Superior temporal gyrus (tissue), 1 donor: ENCODE results near the gene SMIM14.
"Not testable (repeated sequence)": the region's sequence is repeated elsewhere in the genome, so short reads cannot be mapped to it uniquely, and the experiment has no call there.

Experiments used
- DNase-seq: peaks from one replicate; pipeline ENCODE4 v3.0.0-alpha.2; 2016; ENCODE audit errors: extremely low spot score

The SMIM14 gene

DNA sequence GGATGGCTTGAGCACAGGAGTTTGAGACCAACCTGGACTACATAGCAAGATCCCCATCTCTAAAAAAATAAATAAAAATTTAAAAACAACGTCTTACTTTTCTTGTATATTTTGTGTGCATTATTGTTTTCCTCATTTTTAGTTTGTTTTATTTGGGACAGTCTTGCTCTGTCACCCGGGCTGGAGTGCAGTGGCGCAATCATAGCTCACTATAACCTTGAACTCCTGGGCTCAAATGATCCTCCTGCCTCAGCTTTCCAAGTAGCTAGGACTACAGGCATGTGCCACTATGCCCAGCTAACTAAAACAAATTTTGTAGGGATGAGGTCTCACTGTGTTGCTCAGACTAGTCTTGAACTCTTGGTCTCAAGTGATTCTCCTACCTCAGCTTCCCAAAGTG is 9.5 kb upstream of the SMIM14 start:
- no peak for DNase-seq

DNA sequence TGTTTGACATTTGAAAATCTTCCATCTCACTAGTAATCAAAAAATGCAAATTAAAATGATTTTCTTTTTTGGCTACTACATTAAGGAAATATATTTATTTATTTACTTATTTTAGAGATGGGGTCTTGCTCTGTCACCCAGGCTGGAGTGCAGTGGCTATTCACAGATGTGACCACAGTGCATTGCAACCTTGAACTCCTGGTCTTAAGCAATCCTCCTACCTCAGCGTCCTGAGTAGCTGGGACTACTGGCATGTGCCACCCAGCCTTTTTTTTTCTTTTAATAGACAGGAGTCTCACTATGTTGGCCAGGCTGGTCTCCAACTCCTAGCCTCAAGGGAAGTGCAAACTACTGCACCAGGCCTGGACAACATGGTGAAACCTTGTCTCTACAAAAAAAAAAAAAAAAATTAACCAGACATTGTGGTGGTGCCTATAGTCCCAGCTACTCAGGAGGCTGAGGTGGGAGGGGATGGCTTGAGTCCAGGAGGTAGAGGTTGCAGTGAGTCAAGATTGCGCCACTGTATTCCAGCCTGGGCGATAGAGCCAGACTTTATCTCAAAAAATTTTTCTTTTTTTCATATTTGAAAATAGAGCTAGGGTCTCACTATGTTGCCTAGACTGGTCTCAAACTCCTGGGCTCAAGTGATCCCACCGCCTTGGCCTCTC is 4.4 kb upstream of the SMIM14 start:
- no peak for DNase-seq

DNA sequence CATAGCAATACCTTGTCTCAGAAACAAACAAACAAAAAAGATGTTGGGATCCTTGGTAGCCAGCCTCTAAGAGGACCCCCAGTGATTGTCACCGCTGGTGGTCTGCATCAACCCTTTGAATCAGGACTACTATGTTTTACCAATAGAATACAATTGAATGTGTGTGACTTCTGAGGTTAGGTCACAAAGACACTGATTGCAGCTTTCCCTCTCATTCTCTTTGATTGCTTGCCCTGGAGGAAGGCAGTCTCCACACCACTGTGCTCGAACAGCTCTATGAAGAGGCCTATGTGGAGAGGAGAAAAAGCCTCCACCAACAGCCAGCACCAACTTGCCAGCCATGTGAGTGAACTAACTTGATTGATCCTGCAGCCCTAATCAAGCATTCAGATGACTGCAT is 2.8 kb upstream of the SMIM14 start:
- DNase-seq: no peak

DNA sequence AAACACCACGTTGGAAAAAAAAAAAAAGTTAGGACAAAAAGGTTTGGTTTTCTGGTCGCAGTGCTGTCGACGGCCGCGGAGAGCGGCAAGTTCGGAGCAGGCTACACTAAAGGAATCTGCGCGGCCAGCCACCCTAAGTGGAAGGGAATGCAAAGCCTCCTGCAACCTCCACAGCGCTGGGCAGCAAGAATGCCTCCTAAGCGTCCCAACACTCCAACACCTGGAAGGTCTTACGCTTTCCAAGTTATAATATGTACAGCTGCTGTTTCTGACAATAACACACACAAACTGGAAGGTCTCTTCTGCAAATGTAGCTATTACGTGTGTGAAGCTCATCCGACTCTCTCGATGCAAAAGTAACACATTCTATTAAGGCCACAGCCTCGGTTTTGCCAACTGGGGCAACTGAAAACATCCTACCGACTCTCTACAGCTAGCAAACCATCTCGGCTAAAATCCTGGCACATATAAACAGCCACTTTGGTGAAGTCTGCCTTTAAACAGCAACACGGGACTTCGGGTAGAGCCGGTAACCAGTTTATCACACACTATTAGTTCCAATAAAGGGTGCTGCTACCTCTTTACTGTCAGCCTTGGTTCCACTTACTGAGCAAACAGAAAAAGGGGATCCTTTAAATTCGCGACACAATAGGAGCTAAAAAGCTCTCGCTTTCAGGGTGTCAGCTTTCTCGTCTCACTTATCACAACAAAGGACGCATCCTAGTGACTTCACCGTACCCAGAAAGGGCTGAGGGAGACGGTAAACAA is 895 bp downstream of the SMIM14 start:
- peak; percentile 76 for DNase-seq

DNA sequence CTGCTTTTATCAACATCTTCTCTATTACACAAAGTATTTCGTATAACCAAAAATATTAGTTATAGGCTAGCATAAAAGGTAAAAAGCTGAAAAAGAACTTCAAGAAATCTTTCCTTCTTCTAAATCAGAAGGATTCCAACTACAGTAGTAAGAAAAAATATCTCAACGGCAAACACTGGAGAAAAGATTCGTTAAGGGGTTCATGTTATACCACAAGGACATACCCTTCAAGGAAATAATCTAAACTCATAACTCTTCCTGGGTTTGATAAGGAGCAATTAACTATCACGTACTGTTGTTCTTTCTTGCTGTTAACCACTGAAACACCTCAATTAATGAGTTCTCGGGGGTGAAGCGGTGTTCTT is 1.5 kb downstream of the SMIM14 start:
- DNase-seq: no peak

DNA sequence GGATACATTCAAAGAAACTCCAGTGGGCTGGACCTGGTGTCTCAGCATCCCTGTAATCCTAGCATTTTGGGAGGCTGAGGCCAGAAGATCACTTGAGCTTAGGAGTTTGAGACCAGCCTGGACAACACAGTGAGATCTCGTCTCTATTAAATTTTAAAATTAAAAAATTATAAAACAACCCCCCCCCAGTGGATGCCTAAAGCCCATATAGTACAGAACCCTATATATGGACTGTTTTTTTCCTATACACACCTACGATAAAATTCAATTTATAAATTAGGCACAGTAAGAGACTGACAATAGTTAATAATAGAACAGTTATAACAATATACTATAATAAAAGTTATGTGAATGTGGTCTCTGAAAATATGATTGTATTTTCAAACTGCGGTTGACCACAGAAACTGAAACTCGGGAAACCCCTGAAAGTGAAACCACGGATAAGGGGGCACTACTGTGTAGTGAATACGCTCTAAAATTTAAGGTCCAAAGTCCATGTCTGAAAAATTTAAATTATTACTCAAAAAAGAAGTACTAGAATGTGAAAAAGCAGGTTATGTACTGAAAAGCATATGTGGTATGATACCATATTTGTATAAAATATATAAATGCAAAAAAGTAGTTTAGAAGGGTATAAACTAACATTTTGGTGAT is 2.0 kb downstream of the SMIM14 start:
- DNase-seq: no peak

DNA sequence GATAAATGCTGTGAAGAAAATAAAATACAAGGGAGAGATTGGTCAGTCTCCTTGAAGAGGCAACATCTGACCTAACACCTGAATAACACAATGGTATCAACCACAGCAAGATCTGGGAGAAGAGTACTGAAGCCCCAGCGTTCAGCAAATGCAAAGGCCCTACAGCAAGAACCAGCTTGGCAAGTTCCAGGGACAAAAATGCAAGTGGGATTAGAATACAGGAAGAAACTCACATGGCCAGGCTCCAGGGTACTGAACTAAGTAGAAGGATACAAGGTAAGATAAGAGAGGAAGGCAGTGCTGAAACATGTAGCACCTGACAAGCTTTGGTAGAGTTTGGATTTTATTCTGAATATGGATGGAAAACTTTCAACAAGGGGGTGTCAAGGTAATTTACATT is 3.6 kb downstream of the SMIM14 start:
- DNase-seq: no peak

DNA sequence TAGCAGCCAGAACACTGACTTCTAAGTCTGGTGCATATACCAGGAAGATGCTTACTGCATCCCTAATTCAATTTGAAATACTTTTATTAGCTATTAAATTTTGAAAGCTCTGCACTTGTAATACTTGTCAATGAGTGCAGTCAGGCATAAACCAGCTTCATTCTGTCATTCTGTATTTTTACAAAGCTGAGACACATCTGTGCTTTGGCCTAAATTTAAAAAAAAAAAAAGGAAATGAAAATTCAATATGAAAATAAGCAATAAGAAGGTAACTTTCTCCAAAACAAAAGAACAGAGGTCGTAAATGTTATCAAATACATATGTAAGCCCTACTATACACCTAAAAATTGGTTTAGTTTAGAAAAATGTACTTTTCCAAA is 7.0 kb downstream of the SMIM14 start:
- DNase-seq: no peak

DNA sequence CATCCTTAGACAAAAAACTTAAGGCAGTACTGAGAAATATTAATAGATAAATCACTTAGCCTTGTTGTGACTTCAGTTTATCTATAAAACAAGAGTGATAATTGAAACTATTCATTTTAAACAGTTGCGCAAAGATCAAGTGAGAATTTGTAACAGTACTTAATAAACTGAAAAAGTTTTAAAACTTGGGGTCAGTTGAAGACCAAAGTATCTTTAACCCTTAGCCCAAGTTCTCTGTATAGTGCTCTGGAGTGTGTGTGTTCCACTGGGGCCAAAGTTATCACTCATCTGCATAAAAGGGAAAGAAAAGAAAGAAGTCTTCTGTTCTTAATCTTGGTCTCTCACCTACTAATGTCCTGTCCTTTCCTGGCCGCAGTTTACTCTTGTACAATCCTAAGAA is 11.3 kb downstream of the SMIM14 start:
- DNase-seq: no peak

DNA sequence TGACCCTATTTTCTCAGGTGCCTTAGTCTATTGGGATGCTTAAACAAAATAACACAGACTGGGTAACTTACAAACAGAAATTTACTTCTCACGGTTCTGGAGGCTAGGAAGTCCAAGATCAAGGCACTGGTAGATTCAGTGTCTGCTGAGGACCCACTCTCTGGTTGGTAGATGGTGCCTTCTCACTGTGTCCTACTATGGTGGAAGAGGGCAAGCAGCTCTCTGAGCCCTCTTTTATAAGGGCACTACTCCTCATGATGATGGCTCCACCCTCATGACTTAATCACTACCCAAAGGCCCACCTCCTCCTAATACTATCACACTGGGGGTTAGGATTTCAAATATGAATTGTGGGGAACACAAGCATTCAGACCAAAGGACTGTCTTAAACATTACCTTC is 11.8 kb downstream of the SMIM14 start:
- DNase-seq: no peak

DNA sequence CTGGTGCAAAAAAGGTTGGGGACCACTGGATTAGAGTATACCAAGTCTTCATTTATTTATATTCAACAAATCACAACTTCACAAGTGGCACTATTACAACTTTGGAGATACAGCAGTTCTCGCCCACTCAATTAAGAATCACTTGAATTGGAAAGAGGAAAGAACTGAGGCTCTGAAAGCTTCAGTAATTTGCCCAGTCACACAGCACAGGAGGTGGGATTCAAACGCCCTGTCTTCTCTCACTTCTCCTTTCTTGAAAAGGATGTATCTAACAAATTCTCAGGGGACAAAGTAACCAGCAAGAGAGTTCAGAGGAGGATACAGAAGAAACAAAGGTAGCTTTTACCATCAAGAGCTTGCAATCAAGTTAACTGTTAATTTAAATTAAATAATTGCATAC is 12.4 kb downstream of the SMIM14 start:
- no peak for DNase-seq

DNA sequence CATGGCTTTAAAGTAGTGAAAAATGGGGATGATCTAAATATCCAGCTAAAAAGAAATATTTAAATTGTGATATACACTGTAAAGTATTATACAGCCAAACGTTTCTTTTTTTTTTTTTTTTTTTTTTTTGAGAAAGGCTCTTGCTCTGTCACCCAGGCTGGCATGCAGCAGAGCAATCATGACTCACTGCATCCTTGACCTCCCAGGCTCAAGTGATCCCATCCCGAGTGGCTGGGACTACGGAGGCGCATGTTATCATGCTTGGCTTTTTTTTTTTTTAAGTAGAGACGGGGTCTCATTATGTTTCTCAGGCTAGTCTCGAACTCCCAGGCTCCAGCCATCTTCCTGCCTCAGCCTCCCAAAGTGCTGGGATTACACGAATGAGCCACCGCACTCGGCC is 17.1 kb downstream of the SMIM14 start:
- no peak for DNase-seq

DNA sequence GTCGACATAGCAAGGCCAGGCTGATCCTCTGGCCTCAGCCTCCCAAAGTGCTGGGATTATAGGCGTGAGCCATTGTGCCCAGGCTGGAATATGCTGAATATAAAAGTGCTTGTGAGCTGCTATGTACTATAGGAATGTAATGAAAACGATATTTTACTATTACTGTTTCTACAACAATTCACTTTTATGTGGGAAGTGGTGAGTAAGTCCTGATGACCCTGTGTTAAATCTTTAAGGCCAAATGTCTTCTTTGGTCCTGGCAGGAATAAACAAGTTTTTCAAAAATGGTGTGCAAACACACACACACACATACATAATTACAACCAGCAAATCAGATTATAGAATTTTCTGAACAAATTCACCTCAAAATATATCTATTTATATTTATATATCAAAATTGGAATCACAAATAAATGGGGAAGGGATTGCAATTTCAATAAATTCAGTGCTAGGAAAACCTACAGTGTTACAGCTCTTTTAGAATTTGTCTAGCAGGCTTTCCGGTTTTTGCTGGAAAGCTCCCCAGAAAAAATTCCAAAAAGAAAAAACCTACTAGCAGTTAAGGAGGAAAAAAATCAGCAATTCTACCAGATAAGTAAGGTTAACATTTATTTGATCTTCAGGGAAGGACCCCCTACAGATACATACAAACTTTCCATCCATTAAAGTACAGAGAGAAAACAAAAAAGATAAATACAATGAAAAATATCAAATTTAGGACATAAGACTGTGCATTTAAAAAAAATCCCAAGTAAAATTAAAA is 17.9 kb downstream of the SMIM14 start:
- DNase-seq: no peak

DNA sequence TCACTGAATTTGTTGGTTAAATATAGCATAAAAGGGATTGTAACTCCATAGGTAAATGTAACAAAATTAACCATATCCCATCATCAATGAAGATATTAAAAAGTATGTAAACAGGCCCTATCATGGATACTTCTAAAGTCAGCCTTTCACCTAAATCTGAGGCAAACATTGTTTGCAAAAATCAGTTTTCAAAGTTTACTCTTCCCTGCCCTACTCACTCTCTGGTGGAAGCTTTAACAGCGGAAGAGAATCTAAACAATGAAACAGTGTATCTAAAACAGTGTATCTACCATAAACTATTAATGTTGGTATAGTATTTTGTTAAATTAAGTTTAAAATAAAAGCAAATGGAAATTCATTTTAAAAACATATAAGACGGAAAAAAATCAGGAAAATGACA is 21.1 kb downstream of the SMIM14 start:
- no peak for DNase-seq

DNA sequence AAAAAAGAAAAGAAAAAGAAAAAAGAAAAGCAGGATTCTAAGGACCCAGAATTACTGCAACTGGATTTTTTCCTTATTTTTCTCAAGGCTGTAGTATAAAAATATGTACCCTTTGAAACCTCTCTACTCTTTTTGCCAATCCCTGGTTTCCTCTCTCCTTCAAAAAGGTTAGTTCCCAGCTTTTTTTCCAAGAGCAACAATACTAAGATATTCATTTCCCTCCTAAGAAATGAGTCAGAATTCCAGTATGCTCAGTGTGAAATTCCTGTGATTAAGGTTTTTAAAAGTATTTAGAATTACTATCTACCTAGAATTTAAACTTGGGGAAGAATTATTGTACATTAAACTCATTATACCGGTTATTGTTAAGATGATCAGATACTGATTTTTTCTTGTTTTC is 22.0 kb downstream of the SMIM14 start:
- DNase-seq: no peak

DNA sequence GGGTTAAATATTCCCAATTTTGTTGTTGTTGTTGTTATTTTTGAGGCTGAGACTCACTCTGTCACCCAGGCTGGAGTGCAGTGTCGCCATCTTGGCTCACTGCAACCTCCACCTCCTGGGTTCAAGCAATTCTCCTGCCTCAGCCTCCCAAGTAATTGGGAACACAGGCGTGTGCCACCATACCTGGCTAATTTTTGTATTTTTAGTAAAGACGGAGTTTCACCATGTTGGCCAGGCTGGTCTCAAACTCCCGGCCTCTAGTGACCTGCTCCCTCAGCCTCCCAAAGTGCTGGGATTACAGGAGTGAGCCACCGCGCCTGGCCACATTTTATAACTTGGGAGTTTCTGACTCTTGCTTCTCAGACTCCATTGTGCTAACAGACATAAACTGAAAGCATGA is 22.6 kb downstream of the SMIM14 start:
- not testable (repeated sequence) for DNase-seq

DNA sequence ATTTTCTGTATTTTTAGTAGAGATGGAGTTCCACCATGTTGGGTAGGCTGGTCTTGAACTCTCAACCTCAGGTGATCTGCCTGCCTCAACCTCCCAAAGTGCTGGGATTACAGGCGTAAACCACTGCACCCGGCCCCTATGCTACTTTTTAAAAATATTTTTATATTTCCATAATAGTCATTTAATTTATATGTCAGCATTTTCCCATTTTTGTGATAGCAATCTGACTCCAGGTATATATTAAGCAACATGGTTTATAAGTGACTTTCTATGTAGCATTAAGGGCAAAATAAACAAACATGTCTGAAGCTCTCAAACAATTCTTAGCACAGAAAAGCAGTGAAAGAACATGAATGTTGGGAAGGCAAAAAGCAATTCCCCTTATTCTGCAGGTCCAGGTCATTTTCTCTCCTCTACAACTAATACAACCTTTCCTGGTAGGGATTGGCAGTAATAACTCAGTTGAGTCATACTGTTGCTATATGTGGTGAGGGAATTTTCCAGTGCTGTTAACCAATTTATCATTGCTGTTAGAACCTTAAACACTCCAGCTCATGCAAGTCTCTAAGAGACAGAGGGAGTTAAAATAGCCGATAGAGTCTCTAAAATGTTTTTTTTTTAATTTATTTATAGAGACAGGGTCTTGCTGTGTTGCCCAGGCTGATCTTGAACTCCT is 24.0 kb downstream of the SMIM14 start:
- no peak for DNase-seq

DNA sequence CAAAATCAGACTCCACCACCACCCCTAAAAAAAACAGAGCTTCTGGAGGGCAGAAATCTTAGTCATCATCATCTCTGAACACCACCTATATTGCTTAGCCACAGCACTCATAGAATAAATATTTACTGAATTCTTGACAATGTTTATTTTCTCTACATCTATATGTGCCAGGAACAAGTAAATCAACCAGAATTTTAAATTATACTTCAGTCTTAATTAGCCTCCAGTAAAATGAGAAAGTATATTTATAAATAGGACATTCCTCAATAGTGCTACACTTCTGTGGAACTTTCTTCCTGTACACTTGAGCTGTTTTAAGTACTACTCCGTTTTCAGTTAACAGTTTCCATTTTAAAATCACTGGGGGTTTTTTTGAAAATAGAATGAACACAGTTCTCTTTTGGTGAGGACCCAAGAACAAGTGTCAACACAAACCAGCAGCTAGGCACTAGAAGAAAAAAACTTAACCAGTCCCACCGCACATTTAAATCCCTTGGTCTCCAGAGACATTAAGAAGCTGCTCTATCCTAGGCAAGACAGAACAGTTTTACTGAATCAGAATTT is 25.5 kb downstream of the SMIM14 start:
- DNase-seq: no peak

DNA sequence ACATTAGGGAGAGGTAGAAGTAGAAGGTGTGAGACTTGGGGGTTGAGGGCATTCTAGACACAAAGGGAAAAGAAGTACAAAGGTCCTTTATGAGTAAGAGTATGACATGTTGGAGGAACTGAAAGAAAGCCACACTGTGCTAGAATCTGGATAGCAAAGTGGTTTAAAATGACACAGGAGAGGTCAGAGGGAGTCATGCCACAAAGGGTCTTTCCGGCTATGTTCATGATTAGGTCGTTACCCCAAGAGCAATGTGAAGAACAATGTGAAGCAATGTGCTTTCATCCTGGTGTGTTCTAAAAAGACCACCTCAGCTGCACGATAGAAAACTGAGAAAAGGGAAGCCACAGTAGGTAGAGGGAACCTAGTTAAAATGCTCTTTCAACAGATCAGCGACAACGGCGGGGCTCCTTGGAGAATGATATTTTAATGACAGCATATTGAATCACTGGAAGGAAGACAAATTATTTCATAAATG is 29.2 kb downstream of the SMIM14 start:
- no peak for DNase-seq

DNA sequence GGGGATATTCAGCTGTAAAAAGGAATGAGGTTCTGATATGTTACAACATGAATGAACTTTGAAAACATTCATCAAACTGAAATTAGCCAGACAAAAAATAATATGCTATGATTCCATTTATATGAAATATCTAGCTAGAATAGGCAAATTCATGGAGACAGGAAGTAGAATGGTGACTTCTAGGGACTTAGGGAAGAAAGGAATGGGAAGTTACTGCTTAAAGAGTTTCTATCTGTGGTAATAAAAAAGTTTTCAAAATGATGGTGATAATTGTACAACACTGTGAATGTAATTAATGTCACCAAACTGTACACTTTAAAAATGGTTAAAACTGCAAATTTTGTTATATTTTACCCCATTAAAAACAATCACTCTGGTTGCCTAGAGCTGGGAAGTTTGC is 30.2 kb downstream of the SMIM14 start:
- no peak for DNase-seq

DNA sequence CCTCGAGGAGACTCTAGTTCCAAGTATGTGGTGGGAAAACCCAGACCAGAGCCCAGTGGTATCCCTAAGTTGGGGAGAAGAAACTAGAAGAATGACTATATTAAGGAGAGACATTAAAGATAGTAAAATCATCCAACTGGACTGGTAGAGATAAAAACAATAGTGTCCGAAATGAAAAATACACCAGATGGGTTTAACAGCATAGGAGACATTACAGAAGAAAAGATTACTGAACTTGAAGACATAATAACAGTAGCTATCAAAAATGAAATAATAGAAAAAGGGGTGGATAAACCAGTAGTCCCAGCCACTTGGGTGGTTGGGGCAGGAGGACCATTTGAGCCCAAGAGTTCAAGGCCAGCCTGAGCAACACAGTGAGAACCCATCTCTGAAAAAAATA is 31.9 kb downstream of the SMIM14 start:
- no peak for DNase-seq
